Smooth muscle cell (in vitro differentiated cells): ENCODE data around the gene SLC39A9. TPM values are rescaled to one million over a fixed set of nuclear protein-coding genes. Genes with fewer than 3 reads are reported as not detected.
"Not testable (repeated sequence)": the region's sequence is repeated elsewhere in the genome, so short reads cannot be mapped to it uniquely, and the experiment has no call there.

ENCODE experiments used
- DNase-seq: peaks from one replicate; lab custom pipeline; 2025; ENCODE audit not compliant: unreplicated experiment; lab: John Stamatoyannopoulos, UW
- H2AFZ ChIP-seq: fragments of 200-600 bp; sonication (generic); 2 replicates; pipeline ENCODE4 v1.6.0; 2016; ENCODE audit warnings: antibody characterized with exemption, low read depth, mild to moderate bottlenecking
- H3F3A ChIP-seq: fragments of 200-600 bp; sonication (generic); 2 replicates; pipeline ENCODE4 v1.6.0; 2017; ENCODE audit warnings: antibody characterized with exemption, low read depth
- H3K27ac ChIP-seq: fragments of 200-600 bp; sonication (generic); 2 replicates; pipeline ENCODE4 v1.5.1; 2016; ENCODE audit warnings: low read depth, mild to moderate bottlenecking
- H3K27me3 ChIP-seq: fragments of 200-600 bp; sonication (generic); 2 replicates; pipeline ENCODE4 v1.6.1; 2016; ENCODE audit warnings: low read depth, mild to moderate bottlenecking
- H3K36me3 ChIP-seq: fragments of 200-600 bp; sonication (generic); 2 replicates; pipeline ENCODE4 v1.5.1; 2016; ENCODE audit warnings: low read depth
- H3K4me1 ChIP-seq: fragments of 200-600 bp; sonication (generic); 2 replicates; pipeline ENCODE4 v1.5.1; 2016; ENCODE audit warnings: low read depth
- H3K4me2 ChIP-seq: fragments of 200-600 bp; sonication (generic); 2 replicates; pipeline ENCODE4 v1.6.0; 2016; ENCODE audit warnings: mild to moderate bottlenecking
- H3K4me3 ChIP-seq: fragments of 200-600 bp; sonication (generic); 2 replicates; pipeline ENCODE4 v1.5.1; 2016; ENCODE audit warnings: mild to moderate bottlenecking
- H3K79me2 ChIP-seq: fragments of 200-600 bp; sonication (generic); 2 replicates; pipeline ENCODE4 v1.6.0; 2016; ENCODE audit warnings: low read depth, mild to moderate bottlenecking
- H3K9ac ChIP-seq: fragments of 200-600 bp; sonication (generic); 2 replicates; pipeline ENCODE4 v1.6.0; 2016; ENCODE audit warnings: low read depth
- H3K9me3 ChIP-seq: fragments of 200-600 bp; sonication (generic); replicated peaks from 2 replicates; pipeline ENCODE4 v1.5.1; 2016; ENCODE audit warnings: low read depth
- H4K20me1 ChIP-seq: fragments of 200-600 bp; sonication (generic); 2 replicates; pipeline ENCODE4 v1.6.0; 2016; ENCODE audit warnings: low read depth
- WGBS: methylation state at CpG from one replicate; pipeline ENCODE4 v1.1.7; 2016; ENCODE audit warnings: low lambda C conversion rate; 5-methylcytosine and 5-hydroxymethylcytosine counted together
- polyA plus RNA-seq: library from polyadenylated mRNA; unstranded; fragments of >200 nt; fragmentation: Nextera tagmentation; extraction: Ambion mirVana; gene quantifications from 2 replicates; pipeline ENCODE4 v1.2.1, GENCODE V29; 2016
- total RNA-seq: library from RNA; depleted of rRNA; stranded (reverse); fragments of >200 nt; gene quantifications from 2 replicates; pipeline ENCODE4 v1.2.3, GENCODE V29; 2014
- TF ChIP-seq, protein P1 (sequence below): fragments of 200-600 bp; sonication (generic); IDR thresholded peaks from 2 replicates; pipeline ENCODE4 v1.5.1; 2017; ENCODE audit warnings: borderline replicate concordance, mild to moderate bottlenecking, antibody characterized with exemption; ENCODE audit not compliant: insufficient read depth, poor library complexity, severe bottlenecking

SLC39A9 gene
- total and polyA plus RNA-seq, 2 experiments from 2014 or later = 42.8 to 106 TPM

DNA sequence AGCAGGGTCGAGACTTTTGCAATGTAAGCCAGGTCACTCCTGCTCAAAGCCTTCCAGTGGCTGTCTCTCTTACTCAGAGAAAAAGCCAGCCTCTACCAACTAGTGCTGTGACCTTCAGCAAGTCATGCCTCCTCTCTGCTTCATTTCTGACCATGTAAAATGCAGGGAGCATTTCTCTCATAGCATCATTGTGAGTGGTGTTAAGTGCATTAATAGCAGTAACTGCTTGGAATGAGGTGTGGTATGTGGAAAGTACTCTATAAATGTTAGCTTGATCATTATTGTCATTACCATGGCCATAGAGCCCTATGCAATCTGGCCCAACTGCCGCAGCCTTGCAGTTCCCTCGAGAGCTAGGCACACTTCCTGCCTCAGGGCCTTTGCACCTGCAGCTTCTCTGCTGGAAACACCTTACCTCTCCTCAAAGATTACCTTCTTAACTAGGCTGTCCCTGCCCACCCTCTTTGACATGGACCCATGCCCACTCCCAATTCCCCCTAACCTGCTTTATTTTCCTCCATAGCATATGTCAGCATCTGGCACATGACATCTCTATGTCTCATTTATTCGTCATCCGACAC, 96.9 kb downstream of the SLC39A9 start:
- H3K27me3 ChIP-seq = peaks cover 7% of the 10 kb centered on the region
- 97% methylated on average over 5 of the region's 5 CpGs for WGBS
- H3K79me2 ChIP-seq = no peaks in the 10 kb centered on the region
- H2AFZ ChIP-seq = no peak overlapping the region
- H3F3A ChIP-seq = no peaks in the 10 kb centered on the region
- no peak overlapping the region for H3K4me3 ChIP-seq
- H3K4me1 ChIP-seq = no peaks in the 10 kb centered on the region
- no peak for DNase-seq
- H3K9ac ChIP-seq = no peak overlapping the region
- no peaks in the 10 kb centered on the region for H3K9me3 ChIP-seq
- H4K20me1 ChIP-seq = no peaks in the 10 kb centered on the region
- H3K36me3 ChIP-seq = no peaks in the 10 kb centered on the region
- H3K27ac ChIP-seq = no peak overlapping the region
- TF ChIP-seq, protein P1, sequence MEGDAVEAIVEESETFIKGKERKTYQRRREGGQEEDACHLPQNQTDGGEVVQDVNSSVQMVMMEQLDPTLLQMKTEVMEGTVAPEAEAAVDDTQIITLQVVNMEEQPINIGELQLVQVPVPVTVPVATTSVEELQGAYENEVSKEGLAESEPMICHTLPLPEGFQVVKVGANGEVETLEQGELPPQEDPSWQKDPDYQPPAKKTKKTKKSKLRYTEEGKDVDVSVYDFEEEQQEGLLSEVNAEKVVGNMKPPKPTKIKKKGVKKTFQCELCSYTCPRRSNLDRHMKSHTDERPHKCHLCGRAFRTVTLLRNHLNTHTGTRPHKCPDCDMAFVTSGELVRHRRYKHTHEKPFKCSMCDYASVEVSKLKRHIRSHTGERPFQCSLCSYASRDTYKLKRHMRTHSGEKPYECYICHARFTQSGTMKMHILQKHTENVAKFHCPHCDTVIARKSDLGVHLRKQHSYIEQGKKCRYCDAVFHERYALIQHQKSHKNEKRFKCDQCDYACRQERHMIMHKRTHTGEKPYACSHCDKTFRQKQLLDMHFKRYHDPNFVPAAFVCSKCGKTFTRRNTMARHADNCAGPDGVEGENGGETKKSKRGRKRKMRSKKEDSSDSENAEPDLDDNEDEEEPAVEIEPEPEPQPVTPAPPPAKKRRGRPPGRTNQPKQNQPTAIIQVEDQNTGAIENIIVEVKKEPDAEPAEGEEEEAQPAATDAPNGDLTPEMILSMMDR = no peak
- no peak overlapping the region for H3K4me2 ChIP-seq

DNA sequence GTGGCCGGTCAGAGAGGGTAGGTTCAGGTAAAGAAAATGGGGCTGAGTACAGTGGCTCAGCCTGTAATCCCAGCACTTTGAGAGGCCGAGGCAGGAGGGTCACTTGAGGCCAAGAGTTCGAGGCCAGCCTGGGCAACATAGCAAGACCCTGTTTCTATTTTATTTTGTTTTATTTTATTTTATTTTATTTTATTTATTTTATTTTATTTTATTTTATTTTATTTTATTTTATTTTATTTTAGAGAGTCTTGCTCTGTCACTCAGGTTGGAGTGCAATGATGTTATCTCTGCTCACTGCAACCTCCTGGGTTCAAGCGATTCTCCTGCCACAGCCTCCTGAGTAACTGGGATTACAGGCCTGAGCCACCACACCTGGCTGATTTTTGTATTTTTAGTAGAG, 99.4 kb downstream of the SLC39A9 start:
- not testable (repeated sequence) for H3K36me3 ChIP-seq, H3K9me3 ChIP-seq, H2AFZ ChIP-seq, H3K27ac ChIP-seq, H3K4me1 ChIP-seq, H3K79me2 ChIP-seq, H3K4me2 ChIP-seq, H3F3A ChIP-seq, H3K9ac ChIP-seq, H4K20me1 ChIP-seq, H3K27me3 ChIP-seq, DNase-seq, H3K4me3 ChIP-seq
- 90% methylated on average over 4 of the region's 4 CpGs for WGBS

DNA sequence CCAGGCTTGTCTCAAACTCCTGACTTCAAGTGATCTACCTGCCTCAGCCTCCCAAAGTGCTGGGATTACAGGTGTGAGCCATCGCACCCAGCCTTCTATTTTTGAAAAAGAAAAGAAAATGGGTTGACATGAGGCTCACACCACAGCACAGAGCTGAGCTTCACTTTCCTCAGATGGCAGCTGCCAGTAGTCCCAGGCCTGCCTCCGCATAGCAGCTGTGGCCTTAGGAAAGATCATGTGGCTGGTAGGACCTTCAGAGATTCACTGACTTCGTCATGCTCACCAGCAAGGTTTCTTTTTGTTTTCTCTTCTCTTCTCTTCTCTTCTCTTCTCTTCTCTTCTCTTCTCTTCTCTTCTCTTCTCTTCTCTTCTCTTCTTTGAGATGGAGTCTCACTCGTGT, 99.8 kb downstream of the SLC39A9 start:
- not testable (repeated sequence) for H3K4me2 ChIP-seq, H3F3A ChIP-seq, H3K27me3 ChIP-seq, H3K9ac ChIP-seq, H3K4me1 ChIP-seq, H2AFZ ChIP-seq, H3K4me3 ChIP-seq, H3K9me3 ChIP-seq, H3K27ac ChIP-seq, DNase-seq, H3K36me3 ChIP-seq, H4K20me1 ChIP-seq, H3K79me2 ChIP-seq
- 92% methylated on average over 4 of the region's 4 CpGs for WGBS

DNA sequence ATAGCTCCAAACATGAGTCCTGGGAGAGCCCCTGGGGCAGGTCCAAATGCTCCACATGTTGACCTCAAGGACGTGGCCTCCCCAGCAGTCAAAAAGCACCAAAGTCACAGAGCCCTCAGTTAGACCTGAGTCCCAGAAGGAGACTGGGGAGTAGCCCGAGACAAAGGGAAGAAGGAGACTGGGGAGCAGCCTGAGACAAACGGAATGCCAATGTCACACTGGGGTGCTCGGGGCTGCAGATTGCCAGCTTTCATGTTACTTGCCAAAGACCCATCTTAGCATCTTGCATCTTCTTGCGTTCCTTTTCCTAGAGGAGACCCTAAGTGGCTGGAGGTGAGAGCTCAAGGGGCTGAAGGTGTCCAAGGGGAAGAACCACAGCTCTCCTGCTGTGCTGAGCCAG, 100.9 kb downstream of the SLC39A9 start:
- no peaks in the 10 kb centered on the region for H3K36me3 ChIP-seq
- H3K9ac ChIP-seq = no peak overlapping the region
- no peaks in the 10 kb centered on the region for H3F3A ChIP-seq
- no peaks in the 10 kb centered on the region for H3K27me3 ChIP-seq
- H2AFZ ChIP-seq = no peak overlapping the region
- H3K27ac ChIP-seq = no peak overlapping the region
- no peak overlapping the region for H3K4me2 ChIP-seq
- no peaks in the 10 kb centered on the region for H3K9me3 ChIP-seq
- DNase-seq = no peak
- TF ChIP-seq, protein P1 = no peak
- no peak overlapping the region for H3K4me3 ChIP-seq
- 92% methylated on average over 5 of the region's 5 CpGs for WGBS
- no peaks in the 10 kb centered on the region for H3K79me2 ChIP-seq
- no peaks in the 10 kb centered on the region for H4K20me1 ChIP-seq
- no peaks in the 10 kb centered on the region for H3K4me1 ChIP-seq

DNA sequence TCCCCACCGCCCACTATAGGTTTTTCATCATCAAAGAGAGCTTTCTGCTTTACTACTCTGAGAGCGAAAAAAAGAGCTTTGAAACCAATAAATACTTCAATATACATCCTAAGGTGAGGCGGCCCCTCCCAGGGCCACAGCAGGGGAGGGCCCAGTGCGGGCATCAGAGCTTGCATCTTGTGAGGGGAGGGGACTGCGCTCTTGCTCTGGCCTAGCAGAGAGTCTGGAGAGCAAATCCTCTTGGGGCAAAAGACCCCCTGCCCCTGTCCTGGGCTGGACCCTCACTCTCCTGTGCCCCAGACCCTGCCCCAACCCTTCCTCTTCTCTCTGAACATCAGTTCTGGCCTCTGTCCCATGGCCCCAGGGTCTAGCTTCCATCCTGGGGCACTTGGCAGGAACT, 101.6 kb downstream of the SLC39A9 start:
- H3K36me3 ChIP-seq = no peaks in the 10 kb centered on the region
- TF ChIP-seq, protein P1 = no peak

More for the DNA sequence above, 101.6 kb downstream of the SLC39A9 start:
- Histone ChIP-seq H3K79me2 (no peaks in the 10 kb centered on the region), H3K27ac (no peak overlapping the region), H2AFZ (no peak overlapping the region), H4K20me1 (no peaks in the 10 kb centered on the region), H3K9ac (no peak overlapping the region), H3K27me3 (no peaks in the 10 kb centered on the region), H3K4me2 (no peak overlapping the region), H3F3A (no peaks in the 10 kb centered on the region), H3K4me3 (no peak overlapping the region), H3K9me3 (no peaks in the 10 kb centered on the region), H3K4me1 (no peaks in the 10 kb centered on the region)
- DNase-seq = no peak
- WGBS = 83% methylated on average over 5 of the region's 5 CpGs
